D721Med (cell line): ENCODE data around the gene GPR157.

Experiments used
- DNase-seq: peaks from one replicate; pipeline ENCODE4 v3.0.0; 2011; ENCODE audit warnings: low spot score; ENCODE audit not compliant: insufficient read length
- FAIRE-seq: peaks from 2 replicates; lab custom pipeline; 2011; peaks lifted over from hg19 to GRCh38; lab: Jason Lieb, UNC
- TF ChIP-seq, protein P1 (sequence below): IDR thresholded peaks from 2 replicates; pipeline ENCODE4 v1.5.1; 2012; ENCODE audit warnings: mild to moderate bottlenecking, control low read depth; ENCODE audit not compliant: insufficient read depth; ENCODE audit errors: missing control alignments

GPR157 gene

DNA sequence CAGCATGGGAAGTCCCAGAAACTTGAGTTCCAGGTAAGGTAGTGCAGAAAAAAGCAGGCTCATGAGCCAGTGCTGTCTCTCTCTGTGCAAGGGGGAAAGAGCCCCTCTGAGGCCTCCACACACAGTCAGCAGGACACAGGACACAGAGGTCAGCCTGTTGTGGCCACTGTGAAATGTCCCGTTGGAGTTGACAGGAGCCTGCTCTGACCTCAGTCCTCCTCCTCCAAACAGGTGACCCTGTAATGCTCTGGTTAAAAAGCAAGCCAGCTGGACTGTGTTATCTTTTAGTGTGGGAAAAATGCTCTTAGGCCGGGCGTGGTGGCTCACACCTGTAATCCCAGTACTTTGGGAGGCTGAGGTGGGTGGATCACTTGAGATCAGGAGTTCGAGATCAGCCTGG lies 24.2 kb upstream of the GPR157 start:
- FAIRE-seq = no peak
- no peak for DNase-seq
- TF ChIP-seq, protein P1, sequence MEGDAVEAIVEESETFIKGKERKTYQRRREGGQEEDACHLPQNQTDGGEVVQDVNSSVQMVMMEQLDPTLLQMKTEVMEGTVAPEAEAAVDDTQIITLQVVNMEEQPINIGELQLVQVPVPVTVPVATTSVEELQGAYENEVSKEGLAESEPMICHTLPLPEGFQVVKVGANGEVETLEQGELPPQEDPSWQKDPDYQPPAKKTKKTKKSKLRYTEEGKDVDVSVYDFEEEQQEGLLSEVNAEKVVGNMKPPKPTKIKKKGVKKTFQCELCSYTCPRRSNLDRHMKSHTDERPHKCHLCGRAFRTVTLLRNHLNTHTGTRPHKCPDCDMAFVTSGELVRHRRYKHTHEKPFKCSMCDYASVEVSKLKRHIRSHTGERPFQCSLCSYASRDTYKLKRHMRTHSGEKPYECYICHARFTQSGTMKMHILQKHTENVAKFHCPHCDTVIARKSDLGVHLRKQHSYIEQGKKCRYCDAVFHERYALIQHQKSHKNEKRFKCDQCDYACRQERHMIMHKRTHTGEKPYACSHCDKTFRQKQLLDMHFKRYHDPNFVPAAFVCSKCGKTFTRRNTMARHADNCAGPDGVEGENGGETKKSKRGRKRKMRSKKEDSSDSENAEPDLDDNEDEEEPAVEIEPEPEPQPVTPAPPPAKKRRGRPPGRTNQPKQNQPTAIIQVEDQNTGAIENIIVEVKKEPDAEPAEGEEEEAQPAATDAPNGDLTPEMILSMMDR = no peak

DNA sequence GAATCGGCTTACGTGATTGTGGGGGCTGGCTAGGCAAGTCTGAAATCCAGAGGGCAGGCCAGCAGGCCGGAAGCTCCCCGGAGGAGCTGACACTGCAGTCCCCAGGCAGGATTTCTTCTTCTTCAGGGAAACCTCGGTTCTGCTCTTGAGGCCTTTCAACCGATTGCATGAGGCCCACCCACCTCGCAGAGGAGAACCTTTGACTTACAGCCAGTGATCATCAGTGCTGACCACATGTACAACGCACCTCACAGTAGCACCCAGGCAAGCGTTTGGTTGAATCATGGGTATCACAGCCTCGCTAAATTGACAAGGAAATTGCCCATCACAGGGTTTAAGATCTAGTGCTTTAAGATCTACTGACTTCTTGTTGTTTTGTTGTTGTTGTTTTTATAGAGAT lies 23.6 kb upstream of the GPR157 start:
- no peak for DNase-seq
- TF ChIP-seq, protein P1 = no peak
- no peak for FAIRE-seq

DNA sequence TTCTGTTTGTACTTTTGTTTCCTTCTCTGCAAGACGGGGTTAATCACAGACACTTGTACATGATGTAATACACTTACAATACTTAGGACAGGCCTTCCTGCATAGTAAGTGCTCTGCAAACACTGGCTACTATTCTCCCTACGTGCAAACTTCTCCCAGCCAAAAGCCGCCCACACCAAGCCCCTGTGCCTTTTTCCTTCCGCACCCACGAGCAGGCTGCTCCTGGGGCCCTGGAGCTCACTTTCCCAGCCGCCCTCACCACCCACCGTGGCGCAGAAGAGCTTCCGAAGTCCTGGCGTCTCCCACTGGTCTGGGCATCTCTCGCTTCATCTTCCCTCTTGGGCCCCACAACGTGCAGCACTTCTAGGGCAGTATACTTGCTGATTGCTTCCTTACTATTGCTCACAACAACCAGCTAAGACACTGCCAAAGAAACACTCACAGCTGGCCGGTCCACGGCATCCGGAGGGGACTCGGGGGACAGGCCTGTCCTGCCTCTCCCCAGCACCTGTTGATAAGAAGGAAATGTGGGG lies 22.5 kb upstream of the GPR157 start:
- TF ChIP-seq, protein P1 = no peak
- no peak for FAIRE-seq
- no peak for DNase-seq

DNA sequence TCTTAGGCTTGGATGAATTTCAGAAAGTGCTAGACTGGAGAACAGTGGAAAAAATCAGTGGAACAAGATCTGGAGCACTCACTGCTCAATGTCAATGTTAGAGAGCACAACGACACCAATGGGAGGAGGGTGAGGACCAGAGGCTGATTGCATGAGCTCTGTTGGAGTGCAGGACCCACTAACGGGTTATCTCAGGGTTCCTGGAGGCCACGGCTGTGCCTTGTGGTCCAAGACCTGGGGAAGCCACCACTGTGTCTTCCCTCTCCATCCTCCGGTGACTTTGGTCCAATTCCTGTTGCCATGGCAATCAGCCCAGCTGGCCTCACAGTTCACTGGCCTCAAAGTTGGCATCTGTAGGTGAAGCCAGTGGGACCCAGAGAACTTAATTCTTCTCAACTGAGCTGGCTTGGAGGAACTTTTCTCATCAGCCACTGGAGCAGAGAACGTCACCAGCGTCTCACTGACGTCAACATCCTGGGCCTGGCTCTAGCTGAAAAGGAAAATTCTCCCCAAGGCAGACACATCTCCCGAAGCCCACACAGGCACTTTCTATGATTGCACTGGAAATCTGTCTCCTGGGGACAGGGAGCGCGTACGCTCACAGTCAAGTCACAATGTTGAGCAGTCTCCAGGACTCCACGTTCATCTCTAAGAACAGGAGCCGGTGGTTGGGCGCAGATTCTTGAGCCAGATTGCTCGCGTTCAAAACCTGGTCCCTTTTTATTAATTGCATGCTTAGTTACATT lies 21.9 kb upstream of the GPR157 start:
- FAIRE-seq = no peak
- TF ChIP-seq, protein P1 = no peak
- no peak for DNase-seq

DNA sequence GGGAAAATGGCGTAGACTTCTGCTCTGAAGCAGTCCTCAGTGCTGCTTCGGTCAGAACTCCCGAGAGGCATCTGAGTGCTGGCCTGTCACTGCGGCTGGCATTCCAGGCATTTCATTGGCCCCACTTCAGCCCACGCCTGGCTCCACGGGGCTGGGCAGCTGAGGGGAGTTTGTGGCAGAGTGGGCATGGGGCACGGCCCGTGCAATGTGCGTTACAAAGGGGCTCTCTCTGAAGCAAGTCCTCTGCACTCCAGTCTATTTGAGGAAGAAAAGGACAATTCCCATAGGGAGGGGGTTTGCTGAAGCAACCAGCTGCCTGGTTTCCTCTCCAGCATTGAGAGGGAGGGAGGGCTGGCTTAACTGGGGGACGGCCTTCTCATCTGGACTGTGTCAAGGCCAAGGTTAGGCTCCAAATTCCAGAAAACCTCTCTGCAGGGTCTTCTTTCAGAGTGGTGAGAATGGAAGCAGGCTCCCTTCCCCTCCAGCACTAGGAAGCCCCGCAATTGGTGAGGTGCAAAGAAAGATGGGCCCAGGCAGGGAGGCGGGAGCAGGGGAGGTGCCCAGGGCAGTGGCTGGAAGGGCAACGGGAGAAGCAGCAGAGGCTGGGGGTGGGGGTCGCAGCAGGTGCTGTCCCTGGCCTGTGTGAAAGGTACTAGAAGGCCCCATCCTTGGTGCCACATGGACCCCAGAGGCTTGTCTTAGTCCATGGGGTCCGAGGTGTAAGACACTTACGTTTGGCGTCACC lies 21.1 kb upstream of the GPR157 start:
- TF ChIP-seq, protein P1 = no peak
- DNase-seq (no peak), FAIRE-seq (no peak)

DNA sequence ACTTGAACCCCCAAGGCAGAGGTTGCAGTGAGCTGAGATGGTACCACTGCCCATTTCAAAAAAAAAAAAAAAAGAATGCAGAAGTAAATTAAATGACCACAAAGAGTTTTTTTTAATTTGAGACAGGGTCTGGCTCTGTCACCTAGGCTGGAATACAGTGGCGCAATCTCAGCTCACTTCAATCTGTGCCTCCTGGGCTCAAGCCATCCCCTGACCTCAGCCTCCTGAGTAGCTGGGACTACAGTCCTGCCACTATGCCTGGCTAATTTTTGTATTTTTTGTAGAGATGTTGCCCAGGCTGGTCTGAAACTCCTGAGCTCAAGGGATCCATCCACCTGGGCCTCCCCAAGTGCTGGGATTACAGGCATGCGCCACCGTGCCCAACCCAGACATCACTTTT lies 20.2 kb upstream of the GPR157 start:
- no peak for DNase-seq
- no peak for FAIRE-seq
- TF ChIP-seq, protein P1 = no peak
